Measurements from ENCODE around the gene CFAP99.

GRCh38 chr4:2497324-2497723, 78.6 kb downstream of the CFAP99 start:
- TF ChIP-seq CTCF (conservative IDR thresholded peaks at IDR 0.05; ENCODE audit: low read depth in 2 of 2) (no peak), REST (IDR thresholded peaks at IDR 0.05; ENCODE audit: unreplicated experiment) (no peak), ZNF114 (CRISPR knock-in tag; IDR thresholded peaks at IDR 0.05) (no peak)

Measured in GM23338 (cell line).